Superior temporal gyrus (tissue), 1 donor: Measurements from ENCODE around the gene CXCR6.

Experiments used
- DNase-seq: peaks from one replicate; pipeline ENCODE4 v3.0.0-alpha.2; 2016; ENCODE audit errors: extremely low spot score

The CXCR6 gene

DNA sequence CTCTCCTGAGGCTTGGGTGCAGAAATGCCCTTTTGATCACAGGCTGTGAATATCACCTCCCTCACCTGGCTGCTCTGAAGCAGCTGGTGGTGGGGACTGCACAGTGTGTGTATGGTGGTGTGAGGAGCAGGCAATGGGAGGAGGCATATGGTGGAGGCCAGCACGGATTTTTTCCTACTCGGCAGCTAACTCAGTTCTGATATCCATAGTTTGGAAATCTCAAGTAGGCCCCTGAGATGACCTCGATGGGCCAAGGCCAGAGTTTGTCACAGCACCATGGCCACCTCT, 21.3 kb upstream of the CXCR6 start:
- DNase-seq, result no peak

DNA sequence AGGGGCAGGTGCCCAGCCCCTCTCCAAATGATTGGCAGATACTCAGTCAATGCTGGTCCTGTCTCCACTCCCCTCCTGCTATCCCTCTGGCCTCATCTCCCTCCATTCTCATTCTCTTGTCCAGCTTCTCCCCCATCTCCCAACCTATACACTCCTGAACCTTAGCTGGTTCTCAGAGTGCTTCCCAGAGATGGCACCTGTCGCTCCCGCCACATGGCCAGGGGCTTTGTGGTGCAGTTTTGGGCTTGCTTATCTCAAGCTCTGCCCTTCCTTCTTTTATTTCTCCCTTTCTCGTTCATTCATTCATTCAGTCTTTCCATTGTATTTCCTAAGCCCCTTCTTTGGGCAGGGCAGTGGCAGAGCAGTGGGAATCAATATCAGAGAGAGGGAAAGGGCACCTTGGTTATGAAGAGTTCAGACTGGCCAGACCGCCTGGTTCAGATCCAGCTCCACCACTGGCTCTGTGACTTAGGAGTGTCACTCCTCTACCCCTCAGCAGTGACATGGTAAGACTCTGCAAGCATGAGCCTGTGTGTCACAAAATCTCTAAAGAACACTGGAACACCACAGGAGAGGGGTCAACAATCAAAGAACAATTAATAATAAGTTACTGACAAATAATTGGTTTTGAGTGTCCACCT, 20.2 kb upstream of the CXCR6 start:
- no peak for DNase-seq

DNA sequence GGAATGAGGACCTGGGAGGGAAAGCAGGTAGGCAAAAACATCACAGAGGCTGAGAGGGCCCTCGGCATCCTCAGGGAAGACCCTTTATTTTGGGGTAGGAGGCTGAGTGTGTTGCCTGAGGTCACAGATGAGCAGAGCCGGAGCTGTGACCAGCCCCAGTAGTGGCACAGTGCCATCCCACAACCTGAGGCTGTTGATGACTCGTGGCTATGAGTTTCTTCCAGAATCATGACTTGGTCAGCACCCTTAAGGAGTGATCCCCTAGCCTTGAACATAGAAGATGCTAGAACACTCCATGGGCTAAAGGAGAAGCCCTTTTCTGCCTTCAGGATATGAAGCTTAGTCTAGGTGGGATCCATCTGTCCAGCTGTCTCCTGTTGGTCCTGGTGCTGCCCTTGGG, 19.5 kb upstream of the CXCR6 start:
- no peak for DNase-seq

DNA sequence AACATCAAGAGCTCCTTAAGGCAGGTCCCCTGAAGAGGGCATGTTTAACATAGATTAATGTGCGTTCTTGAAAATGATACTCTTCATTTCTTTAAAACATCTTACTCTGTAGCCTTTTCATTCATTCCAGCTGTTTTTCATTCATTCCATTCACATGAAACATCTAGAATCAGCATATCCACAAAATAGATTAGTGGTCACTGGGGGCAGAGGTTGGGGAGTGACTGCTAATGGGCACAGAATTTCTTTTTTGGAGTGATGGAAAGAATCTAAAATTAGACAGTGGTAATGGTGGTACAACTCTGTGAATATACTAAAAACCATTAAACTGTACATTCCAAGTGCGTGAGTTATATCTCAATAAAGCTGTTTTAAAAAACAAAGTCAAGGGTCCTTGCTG, 15.4 kb upstream of the CXCR6 start:
- DNase-seq, result no peak

DNA sequence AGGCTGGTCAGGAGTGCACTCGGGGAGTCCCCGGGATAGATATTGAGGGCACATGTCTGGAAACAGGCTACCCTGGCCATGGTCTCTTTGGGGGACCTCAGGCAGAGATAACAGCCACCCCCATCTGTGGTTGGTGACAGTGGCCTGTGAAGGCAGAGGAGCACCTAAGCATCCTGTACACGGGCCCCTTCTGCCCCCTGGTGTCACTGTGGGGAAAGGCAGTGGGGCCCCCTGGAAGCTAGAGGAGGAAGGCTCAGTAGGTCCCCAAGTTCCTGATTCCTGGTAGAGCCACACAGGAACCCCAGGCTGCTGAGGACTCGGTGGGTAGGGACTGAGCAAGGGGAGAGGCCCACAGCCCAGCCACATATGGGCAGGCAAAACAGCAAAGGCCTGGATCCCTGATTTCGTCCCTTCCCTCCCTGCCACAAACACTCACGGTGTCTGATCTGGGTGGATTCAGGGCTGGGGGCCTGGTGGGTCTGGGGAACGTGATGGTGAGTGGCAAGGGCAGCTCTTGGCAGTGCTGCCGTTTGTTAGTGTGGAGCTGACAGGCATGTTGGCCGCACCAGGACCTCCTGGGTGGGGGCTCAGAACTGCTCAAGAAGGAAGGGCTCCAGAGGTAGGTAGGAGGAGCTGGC, 14.1 kb upstream of the CXCR6 start:
- peak; percentile 55 for DNase-seq

DNA sequence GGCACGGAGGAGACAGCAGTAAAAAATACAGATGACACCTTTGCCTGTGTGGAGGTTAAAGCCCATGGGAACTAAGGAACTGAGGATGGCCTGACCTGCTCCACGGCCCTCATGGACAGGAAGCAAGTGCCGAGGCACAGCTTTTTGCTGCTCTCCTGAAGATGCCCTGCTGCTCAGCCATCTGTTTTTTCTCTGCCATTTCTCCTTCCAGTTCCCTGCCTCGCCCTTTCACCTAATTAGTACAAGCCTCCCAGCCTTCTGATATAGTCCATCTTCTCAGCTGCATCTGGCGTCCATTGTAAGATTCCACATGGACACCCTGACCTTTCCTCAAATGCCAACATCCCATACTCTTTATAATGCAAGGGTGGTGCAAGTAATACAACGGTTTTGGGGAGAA, 11.8 kb upstream of the CXCR6 start:
- no peak for DNase-seq

DNA sequence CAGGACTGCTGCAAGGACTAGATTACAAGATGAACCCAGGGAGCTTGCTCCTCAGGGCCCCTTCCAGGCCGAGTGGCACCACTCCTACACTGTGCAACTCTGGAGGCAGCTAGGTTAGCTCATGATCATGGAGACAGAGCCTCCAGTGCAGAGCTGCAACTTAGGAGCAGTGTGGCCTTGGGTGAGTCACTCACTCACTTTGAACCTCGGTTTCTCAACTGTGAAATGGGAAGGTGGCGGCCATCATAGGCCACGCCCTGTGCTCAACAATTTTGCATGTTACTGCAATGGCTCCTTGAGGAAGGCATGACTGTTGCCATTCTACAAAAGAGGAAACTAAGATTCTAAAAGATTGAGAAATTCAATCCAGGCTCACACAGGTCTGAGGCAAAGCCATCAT, 11.2 kb upstream of the CXCR6 start:
- DNase-seq, result no peak

DNA sequence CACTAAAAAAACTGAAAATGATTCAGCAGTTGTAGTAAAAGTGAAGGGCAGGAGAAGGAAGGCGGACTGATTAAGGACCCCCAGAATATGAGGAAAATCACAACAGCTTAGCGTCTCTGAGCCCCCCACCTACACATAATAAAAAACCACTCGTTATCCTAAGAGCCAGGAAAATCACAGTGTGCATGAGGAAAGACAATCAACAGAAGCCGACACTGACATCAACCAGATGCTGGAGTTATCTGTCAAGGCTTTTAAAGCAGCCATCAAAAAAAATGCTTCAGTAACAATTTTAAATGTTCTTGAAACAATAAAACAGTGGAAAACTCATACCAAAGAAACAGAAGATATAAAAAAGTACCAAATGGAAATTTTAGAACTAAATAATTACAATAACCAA, 9.7 kb upstream of the CXCR6 start:
- no peak for DNase-seq

DNA sequence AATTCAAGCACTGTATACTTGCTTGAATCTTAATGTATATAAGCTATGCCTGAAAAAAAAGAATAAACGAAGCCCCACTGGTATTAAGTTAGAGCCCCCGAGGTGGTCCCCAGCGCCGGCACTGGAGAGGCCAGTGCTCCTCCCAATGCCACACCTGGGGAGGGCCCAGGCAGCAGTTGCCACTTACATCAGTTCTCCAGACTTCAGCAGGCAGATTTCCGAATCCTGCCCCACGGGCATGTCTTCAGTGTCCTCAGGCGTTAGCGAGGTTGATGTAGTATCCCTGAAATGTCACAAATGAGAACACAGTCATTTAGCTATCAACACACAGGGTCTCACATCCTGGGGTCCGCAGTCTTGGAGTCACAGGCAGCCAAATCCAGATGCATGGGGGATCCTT, 7.0 kb upstream of the CXCR6 start:
- DNase-seq, result no peak

DNA sequence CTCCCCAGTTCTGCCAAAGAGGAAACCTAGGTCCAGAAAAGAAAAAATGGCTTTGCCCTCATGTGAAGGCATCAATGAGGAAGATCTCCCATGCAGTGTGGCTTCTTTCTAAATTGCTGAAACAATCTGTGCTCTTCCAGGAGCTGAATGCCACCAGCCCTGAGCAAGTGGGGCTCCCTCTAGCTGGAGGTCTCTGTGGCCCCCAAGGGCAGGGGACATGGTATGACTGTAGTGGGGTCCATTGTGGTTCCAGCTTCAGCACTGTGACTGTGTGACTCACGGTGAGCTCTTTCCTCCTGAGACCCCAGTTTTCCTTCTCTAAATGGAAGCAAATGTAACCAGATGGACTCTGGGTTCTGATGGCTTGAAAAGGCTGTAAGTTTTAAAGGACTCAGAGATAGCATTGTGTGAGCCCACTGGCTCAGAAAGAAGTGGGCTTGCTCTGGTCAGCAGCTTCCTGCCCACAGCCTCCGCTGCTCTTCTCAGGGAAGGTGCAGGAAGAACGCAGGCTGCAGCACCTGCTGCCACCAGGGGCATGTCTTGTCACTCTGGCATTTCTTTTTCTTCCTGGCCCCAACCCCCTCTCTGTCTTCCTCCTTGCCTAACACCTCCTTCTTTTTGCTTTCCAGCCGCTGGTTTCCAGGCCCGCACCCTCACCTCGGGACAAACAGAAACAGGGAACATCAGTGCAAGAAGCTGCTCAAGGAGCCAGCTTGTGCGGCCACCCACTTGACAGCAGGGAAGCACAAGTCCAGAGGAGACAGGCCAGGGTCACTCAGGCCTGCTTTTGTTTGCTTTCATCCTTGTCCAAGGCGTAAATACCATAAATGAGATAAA, 5.8 kb upstream of the CXCR6 start:
- DNase-seq, result no peak

DNA sequence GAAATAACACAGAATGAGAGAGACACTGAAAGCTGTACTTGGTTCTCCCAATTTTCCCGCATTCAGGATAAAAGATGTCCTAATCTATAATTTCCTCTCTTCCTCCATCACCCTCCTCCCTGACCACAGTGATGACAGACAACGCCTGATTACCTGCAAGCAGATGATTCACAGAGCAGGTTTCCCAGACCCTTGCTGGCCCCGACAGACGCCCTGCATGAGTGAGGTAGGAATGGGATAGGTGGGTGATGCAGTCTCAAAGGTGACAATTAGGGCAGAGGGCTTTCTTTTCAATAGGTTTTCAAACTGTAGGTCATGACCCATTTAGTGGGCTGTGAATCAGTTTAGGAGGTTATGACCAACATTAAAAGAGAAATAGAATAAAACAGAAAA, 5.2 kb upstream of the CXCR6 start:
- DNase-seq, result no peak

DNA sequence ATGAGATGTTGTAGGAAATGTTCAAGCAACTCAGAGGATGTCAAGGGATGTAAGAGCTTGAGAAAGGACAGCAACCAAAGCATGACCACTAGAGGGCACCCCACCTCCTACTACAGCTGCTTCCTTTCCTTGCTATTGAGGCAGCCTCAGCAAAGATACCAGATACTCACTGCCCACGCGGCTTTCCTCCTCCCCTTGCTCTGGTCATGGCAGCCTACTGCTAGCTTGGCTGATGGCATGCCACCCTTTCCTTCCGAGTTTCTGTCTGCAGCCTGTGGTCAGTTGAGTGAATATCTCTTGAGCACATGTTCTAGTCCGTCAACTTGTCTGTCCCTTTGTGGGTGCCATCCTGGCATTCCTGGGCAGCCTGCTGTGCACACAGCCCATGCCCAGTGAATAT, 4.4 kb upstream of the CXCR6 start:
- DNase-seq, result peak; percentile 98

DNA sequence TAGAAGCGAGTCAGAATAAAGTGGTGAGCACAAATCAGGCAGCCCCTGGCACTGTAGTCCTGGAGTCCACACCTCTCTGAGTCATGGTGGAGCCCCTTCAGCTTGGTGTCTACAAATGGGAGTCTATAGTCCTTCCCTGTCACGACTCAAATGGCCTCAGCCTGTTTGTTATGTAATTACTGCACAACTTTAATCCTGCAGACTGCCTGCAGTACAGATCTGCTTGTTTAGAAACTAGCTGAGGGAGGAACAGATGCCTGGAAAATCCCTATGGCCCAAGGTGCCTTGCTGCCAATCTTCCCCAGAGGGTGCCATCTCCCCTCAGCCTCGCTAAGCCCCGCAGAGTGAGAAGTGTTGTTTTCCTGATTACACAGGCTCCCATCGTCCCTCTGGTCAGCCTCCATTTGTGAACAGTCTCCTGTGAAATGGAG, 3.9 kb upstream of the CXCR6 start:
- peak; percentile 67 for DNase-seq

DNA sequence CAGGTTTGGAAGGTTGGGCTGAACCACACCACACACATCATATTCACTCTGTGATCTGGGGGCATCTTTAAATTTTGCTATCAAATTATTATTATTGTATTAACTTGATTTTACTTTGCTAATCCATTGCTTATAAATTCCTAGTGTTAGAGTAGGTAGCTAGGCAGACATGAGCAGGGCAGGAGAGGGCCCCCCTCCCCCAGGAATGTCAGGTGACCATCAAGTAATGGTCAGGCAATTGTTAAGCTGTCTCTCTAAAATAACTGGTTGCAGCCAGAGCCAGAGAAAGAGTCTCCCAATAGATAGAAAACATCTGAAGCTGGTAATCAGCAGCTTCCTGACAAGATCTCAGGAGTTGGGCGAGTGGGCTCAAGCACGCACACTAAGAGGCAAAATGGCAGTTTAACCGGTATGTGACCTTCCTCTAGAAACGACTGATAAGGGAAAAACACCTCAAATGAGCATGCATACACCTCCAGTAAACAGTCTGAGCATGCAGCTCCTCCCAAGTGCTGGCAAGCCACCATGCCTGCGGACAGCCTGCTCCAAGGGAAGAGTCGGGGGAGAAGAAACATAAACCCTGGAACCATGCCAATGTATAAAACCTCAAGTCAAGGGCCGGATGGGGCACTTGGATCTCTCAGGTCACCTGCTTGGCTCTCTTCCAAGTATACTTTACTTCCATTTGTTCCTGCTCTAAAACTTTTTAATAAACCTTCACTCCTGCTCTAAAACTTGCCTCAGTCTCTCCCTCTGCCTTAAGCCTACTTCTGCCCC, 3.1 kb upstream of the CXCR6 start:
- no peak for DNase-seq

DNA sequence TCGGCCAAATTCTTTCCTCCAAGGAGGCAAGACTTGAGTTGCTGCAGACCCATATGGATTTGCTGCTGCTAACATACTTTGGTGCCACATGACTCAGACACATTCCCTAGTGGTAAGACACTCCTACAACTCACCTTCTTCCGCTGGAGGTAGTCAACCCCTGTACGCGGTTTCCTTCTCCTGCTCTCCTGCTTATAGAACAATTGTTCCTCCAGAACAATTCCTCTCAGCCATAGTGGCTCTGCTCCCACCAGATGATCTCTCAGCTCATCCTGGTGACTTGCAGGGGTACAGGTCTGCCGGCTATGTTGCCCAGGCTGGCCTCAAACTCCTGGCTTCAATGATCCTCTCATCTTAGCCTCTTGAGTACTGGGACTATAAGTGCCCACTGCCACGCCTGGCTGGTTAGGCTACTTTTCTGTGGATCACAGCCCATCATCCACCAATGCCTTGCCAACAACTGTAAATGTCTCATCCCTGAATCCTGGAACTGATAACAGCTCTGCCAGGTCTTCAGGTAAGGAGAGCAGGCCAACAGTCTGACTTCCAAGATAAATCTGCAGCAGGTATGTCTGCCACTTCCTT, 2.4 kb upstream of the CXCR6 start:
- DNase-seq, result no peak

DNA sequence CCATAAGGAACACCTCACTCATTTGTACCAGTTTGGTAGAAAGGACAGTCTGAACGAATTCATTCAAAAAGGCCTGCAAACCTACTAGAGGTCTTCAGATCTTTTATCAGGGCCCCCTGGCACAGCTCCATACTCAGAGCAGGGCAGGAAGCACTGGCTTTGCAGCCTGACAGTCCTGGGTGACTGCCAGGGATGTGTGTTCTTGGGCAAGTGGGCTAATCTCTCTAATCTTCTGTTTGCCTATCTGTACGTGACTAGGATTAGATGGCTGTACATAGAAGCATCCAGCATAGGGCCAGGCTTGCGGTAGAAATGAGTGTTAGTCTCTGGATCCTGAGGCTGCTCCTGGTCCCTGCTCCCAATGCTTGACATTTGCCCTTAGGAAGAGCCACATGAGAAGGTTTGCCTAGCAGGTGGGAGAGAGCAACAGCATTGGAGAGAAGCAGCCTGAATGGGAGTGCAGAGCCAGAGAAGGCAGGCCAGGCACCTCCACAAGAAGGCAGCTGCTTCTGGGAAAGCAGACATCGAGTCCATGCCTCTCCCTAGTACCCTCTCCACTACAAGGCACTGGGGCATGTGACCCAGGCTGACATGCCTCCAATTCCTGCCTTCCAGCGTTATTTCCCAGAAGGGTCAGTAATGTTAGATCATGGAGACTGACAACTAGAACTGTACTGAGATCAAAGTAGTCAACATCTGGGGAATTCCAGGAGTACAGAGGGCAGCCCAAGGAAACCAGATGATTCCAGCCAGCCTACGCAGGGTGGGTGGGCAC, 1.0 kb upstream of the CXCR6 start:
- no peak for DNase-seq

DNA sequence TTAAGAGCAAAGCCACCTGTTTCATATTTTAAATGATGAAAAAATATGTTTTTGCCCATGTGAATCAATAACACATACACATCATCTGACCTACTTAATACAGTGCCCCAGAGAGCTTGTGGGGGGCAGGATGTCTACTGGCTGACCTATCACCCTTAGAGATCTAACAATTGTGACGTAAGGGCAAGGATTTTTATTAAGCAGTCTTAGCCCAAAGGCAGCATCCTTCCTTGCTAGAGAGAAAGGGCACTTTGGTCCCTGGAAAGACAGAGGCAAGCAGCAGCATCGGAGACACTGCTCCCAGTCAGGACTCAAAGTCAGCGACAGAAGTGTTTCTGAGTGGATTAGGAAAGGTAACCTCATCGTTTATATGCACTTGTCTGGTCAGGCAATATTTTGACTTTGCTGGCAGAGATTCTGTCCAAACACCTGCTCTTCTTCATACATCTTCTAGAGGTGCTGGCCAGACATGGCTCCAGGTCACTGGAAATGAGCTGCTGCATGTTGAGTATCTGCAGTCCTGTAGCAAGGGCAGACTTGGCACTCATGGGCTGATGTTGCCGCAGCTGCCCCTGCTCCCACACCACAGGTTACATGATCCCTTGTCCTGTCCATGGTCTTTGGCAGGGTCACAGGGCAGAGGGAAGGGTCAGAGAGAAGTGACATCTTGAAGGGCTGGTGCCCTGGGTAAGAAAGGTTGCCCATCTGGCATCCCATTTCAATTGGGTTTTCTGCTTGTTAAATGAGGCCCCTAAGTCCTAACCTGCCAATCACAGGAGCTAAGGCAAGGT, 1.8 kb downstream of the CXCR6 start:
- DNase-seq, result no peak

DNA sequence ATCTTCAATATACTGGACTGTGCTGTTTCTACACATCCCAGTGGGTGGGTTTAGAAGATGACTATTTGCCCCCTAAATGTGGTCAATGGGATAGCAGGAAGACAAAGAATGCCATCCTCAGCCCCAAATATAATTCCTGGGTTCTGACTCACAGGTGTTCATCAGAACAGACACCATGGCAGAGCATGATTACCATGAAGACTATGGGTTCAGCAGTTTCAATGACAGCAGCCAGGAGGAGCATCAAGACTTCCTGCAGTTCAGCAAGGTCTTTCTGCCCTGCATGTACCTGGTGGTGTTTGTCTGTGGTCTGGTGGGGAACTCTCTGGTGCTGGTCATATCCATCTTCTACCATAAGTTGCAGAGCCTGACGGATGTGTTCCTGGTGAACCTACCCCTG, 3.0 kb downstream of the CXCR6 start:
- DNase-seq, result no peak

DNA sequence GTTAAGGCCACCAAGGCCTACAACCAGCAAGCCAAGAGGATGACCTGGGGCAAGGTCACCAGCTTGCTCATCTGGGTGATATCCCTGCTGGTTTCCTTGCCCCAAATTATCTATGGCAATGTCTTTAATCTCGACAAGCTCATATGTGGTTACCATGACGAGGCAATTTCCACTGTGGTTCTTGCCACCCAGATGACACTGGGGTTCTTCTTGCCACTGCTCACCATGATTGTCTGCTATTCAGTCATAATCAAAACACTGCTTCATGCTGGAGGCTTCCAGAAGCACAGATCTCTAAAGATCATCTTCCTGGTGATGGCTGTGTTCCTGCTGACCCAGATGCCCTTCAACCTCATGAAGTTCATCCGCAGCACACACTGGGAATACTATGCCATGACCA, 3.6 kb downstream of the CXCR6 start:
- no peak for DNase-seq

DNA sequence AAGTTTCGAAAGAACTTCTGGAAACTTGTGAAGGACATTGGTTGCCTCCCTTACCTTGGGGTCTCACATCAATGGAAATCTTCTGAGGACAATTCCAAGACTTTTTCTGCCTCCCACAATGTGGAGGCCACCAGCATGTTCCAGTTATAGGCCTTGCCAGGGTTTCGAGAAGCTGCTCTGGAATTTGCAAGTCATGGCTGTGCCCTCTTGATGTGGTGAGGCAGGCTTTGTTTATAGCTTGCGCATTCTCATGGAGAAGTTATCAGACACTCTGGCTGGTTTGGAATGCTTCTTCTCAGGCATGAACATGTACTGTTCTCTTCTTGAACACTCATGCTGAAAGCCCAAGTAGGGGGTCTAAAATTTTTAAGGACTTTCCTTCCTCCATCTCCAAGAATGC, 4.1 kb downstream of the CXCR6 start:
- no peak for DNase-seq
